AG08396 (cell line): Measurements from ENCODE around the gene SLC12A4.
A peak's percentile ranks its signal among the peaks of the same experiment; 100 is the strongest.
"Not testable (repeated sequence)": the region's sequence is repeated elsewhere in the genome, so short reads cannot be mapped to it uniquely, and the experiment has no call there.

Experiments
- DNase-seq: peaks from one replicate; pipeline ENCODE4 v3.0.0; 2012; ENCODE audit warnings: low spot score, mixed read lengths

Gene SLC12A4

DNA sequence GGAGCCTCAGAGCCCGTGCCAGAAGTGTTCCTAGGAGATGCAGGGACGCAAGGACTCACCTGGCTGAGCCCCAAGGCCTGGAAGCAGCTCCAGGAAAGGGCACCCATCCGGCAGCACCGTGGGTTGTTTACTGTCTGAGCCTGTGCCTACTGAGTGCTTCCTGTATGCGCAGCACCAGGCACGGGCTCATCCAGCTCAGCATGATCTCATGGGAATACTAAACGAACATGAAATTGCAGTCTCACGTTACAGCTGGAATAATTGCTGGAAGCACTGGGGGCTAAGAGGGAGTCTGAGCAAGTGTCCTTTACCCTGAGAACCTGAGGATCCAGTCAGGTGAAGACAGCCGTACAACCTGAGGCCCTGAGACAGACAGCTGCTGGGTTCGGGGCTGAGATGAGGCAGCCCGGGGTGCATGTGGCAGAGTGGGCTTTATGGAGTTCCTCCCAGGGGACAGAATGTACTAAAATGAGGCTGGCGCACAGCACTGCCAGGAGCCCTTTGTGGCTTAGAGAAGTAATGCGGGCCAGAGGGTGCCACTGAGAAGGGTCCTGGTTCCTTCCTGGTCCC, 42.2 kb downstream of the SLC12A4 start:
- no peak for DNase-seq

DNA sequence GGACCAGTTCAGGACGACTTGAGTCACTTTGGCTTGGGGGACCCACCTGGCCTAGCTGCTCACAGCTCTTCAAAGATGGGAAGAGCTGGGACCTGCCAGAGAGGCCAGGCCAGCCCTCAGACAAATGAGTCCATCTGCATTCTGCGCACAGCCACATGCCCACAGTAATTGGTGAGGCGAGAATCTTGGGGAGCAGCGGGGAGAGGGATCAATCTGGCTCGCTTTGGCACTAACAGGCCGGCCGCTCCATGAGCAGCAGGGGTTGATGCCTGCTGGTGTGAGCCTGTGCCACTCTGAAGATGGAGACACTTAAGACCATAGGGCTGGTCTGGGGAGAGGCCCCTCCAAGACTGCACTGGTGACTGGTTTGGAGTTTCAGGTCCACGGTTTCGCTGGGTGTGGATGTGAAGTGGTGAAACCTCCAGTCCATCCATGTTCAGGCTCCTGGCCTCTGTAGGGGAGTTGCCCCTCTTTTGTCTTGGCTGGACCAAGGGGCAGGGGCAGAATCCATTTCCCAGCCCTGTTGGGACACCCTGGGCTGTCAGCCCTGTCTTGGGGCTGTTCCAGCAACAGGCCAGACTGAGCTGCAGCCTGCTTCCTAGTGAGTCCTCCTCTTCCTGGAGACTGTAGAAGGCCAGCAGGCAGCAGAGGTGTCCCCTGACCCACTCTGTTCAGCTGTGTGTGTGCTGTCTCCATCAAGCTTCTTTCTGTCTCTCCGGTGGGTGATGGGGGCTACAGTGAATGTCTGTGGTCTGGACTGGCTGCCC, 44.1 kb downstream of the SLC12A4 start:
- no peak for DNase-seq

DNA sequence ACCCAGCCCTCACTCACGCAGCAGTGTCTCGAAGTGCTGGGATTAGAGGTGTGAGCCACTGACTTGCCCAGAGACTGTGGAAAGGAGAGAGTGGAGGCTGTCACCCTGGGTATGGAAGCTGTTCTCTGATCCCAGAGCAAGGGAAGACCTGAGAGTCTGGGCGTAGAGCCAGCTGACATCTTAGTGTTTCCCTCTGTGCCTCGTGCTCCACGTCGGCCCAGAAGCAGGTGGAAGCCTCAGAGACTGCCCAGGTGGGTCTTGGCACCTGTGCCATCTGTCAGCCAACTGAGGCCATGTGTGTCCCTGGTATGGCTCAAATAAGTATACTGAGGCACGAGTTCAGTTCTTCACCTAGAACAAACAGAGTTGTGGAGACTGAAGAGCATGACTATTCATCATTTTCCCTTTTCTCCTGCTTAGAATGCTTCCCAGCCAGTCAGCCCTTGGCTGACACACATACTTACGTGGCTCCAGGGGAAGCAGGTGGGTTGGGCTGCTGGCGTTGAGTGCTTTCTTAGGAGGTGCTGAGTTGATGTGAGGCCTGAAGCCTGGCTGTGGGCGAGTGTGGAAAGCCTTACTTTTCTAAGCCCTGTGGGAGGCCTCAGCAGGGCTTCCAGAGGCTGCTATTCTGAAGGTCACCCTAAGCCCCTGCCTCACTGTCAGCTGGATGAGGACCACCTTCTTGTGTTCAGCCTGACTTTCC, 44.9 kb downstream of the SLC12A4 start:
- no peak for DNase-seq

DNA sequence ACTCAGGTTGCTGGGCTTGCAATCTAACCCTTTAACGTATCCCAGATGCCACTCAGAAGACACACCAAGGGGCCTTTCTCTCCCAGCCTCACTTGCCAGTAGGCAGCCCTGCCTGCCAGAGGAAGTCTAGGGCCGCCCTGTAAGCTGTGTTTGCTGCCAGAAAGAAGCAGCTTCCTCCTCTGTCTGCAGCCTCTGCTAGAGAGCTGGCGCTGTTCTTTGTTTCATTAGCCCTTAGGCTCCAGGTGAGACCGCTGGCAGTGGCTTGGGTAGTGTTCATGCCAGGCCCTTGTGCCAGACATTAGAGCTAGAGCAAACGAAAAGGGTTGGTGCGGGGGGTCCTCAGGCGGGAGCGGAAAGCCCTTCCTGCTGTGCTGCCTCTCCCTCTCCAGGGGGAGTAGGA, 45.7 kb downstream of the SLC12A4 start:
- no peak for DNase-seq

DNA sequence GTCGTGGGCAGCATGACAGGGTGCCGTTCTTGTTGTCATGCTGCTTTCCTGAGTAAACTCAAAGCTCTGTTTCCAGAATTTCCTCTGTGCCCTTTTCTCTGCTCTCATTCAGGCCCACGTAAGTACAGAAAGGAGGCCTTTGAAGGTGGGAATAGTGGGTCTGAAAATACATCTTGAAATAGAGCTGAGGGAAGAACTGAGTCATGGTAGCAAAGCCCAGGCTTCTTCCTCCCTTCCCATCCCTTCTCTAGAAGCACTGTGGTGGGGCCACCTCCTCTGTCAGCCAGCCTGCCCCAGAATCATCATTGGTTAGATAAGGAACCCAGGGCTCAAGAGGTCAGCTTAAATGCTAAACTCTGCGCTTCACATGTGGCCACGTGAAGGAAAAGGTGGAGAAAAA, 46.2 kb downstream of the SLC12A4 start:
- no peak for DNase-seq

DNA sequence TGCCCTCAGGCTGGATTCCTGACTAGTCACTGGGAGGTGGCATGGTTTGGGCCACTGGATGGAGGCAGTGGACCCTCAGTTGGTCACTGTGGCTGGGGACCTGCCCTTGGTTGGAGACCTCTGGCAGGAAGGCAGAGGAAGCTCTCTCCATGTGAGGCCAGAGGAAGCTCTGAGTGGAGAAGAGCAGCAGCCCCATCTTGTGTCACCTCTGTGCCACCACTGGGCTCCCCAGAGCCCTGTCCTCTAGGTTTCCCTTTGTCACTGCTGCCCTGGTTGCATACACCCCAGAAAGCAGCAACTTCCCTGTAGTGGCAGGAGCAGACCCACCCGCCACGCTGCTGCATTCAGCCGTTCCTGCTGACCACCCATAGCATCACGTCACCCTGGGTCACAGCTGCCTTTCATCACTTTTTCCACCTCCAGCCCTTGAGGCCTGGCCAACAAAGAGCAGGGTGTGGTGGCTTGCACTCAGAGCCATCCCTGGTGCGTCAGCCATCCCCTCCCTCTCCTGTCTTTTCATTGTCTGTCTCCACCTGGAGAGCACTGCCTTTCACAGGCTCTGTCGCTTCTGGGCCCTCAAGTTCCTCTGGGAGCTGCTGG, 48.7 kb downstream of the SLC12A4 start:
- no peak for DNase-seq

DNA sequence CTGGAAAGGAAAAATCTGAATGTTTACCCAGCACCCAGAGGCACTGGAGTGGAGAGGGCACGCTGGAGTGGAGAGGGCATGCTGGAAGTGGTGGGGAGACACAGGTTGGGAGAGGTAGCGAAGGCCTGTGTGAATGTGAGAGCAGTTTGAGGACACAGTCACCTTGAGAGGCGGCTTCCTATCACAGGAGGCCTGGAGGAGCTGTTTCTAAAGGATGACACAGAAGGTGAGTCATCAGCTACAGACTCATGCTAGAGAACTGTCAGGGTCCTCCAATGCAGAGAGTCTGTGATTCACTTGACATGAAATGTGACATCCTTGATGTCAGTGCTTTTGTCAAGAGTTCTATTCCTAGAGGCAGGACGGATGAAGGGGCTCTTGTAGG, 50.6 kb downstream of the SLC12A4 start:
- DNase-seq: peak; percentile 78

DNA sequence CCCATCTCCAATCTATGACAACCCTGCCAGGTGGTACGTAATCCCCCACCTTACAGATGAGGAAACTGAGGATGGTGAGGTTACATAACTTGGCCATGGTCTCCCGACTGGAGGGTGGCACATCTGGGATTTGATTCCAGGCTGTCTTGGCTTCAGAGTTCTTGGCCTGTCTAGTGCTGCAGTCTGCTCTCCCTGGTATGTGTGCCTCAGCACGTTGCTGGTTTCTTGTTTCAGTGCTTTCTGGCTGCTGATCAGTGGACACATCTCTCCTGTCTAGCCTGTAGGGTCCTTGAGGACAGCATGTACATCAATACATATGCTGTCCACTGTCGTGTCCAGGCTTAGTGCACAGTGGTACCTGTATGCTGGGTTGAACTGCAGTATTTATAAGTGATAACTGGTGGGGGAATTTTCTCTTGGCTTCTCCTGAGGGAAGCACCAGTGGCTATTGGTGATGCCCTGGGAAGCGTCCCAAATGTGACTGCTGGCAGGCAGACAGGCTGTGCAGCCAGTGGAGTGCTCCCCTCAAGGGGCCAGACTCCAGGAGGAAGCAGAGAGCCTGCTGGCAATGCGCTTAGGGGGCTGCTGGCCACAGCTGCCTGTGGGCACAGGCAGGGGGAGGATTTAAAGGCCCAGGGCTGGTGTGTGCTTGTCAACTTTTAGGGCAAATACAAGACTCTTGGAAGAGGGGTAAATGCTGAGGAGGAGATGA, 51.1 kb downstream of the SLC12A4 start:
- DNase-seq: no peak

DNA sequence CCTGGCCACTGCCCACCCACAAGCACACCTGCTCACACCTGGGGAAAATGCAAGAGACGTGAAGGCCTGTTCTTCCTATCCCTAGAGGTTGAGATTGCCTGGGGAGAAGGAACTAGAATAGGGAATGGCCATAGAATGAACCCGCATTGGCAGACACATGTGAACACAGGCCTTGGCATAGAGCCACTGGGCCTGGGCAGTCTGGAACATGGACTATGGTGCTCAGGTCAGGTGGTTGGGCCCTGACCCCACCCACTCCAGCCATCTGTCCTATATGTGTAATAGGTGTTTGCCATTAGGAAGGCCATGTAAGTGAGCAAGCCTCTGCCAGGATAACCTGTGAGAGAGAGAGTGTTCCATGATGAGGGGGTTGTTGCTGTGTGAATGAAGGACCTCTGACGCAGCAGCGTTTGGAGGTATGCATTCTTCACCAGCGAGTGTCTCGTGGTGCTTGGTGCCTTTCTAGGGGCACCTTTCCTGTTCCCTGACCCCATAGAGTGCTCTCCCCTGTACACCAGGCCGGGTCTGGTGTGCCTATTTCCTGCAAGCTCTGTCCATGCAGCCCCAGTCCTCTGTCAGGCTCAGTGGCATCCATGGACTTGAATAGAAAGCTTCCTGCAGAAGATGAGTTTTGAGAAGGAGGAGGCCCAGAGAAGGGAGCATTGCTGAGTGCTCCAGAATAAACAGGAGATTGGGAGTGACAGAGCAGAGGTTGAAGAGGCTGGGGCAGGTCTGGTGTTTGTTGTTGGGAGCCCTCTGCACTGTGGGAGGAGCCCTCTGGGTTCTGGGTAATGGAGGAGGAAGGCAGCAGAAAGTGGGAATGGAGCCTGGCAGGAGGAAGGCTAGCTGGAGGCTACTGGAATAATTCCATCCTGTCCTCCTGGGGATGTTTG, 52.4 kb downstream of the SLC12A4 start:
- DNase-seq: no peak

DNA sequence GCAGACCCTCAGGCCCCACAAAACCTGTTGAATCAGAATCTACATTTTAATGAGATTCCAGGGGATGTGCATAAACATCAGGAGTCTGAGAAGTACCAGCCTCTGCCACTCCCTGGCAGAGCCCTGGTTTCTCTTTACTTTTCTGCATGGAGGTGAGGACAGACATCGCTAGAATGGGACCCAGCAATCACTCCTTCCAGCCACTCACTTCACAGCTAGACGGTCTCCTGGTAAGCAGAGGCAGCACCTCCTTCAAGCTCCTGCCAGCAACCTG, 53.0 kb downstream of the SLC12A4 start:
- not testable (repeated sequence) for DNase-seq

DNA sequence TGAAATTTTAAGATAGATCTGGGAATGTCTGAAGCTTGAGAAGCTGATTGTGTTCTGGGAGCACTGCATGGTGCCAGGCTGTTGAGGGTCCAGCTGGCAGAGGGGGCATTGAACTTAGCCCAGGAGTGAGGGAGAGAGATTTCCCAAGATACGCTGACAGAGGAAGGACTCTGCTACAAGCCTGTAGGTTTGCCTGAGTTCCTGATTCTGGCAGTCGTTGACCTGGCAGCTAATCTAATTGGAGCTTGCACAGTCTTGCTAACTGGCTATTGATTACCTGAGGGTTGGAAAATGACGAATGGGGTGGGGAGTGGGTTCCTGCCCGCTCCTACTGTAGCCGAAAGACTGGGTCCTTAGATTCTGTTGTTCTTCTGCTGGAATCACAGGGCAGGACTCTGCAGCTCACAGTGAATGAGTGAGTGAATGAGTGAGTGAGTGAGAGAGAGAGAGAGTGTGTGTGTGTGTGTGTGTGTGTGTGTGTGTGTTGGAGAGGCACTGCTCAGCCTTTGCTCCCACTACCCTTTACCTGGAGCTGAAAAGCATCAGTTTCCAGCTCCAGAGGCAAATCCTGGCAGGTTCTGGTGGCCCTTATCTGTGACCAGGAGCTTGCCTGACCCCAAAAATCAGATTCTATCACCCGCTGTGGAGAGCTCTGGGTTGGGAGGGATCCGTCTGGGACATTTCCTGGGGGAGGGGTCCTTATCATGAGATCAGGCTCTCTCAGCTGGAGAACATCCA, 53.5 kb downstream of the SLC12A4 start:
- DNase-seq: no peak

DNA sequence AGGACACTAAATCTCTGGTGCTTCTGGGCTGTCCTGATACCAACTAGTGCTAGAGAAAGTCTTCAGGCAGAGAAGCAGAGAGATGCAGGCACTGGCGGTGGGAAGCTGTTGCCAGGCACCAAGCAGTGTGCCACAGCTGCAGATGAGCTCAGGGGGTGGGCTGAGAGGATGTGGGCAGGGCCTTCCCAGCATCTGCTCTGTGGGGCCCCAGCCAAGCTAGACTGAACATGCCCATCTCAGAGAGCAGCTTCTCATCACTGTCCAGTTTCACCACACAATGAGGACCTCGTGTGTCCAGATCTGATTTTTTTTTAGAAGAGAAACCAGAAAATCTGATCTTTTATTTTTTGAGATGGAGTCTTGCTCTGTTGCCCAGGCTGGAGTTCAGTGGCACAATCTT, 58.3 kb downstream of the SLC12A4 start:
- no peak for DNase-seq

DNA sequence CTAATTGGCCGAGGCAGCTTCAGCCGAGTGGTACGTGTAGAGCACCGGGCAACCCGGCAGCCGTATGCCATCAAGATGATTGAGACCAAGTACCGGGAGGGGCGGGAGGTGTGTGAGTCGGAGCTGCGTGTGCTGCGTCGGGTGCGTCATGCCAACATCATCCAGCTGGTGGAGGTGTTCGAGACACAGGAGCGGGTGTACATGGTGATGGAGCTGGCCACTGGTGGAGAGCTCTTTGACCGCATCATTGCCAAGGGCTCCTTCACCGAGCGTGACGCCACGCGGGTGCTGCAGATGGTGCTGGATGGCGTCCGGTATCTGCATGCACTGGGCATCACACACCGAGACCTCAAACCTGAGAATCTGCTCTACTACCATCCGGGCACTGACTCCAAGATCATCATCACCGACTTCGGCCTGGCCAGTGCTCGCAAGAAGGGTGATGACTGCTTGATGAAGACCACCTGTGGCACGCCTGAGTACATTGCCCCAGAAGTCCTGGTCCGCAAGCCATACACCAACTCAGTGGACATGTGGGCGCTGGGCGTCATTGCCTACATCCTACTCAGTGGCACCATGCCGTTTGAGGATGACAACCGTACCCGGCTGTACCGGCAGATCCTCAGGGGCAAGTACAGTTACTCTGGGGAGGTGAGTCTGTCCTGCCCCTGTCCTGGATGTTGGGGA, 59.2 kb downstream of the SLC12A4 start:
- no peak for DNase-seq

DNA sequence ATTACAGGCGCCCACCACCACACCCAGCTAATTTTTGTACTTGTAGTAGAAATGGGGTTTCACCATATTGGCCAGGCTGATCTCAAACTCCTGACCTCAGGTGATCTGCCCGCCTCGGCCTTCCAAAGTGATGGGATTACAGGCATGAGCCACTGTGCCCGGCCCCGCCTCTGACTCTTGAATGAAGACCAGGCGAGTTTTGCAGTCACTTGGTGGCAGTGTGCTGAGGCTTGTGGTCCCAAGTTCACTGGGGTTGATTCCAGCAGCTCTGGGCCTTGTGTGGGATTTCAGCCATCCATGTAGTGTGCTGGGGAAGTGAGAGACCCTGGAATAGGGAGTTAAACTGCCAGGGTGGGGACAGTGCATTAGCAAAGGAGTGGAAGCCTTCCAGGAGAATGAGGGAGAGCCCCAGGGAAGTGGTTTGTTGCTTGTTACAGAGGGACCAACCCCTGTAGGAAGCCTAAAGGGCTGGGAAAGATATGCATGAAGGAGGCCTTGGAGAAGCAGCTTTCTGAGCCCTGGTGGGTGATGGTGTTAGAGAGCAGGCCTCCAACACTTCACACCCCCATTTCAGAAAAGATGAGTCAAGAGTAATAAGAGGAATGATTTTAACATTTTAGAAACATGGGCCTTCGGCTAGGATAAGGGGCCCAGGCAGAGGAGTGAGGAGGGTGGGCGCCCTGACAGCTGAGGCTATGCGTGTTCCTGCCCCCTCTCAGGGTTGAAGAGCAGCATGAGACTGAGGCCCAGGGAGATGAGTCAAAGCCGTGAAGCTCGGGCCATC, 60.8 kb downstream of the SLC12A4 start:
- no peak for DNase-seq

DNA sequence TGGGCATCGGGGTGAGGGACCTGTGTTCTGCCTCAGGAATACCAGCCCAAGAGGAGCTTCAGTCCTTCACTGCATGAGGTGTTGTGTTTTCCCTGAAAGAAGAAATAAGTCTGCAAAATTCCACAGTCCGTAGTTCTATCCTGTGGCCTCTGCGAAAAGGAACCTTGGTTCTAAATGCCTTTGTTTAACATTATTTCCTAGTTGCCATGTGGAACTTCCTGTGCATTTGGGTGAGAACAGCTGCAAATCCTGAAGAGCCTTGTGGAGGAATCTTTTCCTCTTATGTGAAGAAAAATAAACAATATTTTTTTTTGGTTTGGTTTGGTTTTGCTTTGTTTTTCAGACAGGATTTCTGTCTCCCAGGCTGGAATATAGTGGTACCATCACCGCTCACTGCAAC, 65.6 kb downstream of the SLC12A4 start:
- no peak for DNase-seq

DNA sequence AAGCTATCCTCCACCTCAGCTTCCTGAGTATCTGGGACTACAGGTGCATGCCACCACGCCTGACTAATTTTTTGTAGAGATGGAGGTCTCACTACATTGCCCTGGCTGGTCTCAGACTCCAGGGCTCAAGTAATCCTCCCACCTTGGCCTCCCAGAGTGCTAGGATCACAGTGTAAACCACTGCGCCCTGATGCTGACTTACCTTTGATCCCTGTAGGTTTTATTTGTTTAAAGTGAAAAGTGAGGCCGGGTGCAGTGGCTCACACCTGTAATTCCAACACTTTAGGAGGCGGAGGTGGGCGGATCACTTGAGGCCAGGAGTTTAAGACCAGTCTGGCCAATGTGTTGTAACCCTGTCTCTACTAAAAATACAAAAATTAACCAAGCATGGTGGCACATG, 66.7 kb downstream of the SLC12A4 start:
- no peak for DNase-seq

DNA sequence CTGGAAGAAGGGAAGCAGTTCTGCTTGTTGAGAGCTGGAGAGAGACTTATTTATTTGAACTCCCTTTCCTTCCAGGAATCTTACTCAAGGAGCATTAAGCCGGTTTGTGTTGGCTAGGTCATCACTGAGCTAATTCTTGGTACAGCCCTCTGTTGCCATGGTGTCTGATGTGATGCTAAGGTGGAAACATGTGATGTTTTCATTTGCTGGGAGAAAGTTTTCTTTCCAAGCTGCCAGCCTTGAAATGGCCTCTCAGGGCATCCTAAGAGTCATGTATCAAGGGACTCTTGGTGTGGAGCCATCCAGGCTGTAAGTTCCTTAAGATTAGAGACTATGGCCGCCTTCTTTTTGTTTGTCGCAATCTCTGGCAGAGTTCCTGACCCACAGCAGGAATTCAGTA, 71.2 kb downstream of the SLC12A4 start:
- peak; percentile 60 for DNase-seq

DNA sequence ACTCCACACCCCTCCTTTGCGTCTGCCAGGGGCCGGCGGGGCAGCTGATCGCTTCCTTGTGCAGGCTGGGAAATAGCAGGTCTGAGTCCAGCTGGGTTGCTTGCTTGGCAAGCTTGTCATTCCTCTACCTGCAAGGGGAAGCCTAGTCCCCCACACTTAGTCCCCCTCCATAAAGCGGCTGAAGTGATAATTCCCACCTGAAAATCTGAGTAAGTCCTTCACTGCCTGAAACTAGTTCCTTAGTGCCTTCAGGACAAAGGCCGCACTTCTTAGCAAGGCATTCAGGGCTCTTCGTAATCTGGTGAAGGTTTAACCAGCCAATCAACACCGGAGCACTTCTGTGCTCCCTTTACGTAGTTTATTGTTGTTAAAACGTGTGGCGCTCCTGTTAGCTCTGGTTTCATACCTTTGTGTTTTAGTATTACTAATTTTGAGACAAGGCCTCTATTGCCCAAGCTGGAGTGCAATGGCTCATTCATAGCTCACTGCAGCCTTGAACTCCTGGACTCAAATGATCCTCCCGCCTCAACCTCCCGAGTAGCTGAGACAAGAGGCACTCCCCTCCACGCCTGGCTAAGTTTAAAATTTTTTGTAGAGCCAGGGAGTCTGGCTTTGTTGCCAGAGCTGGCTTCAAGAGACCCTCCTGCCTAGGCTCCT, 74.6 kb downstream of the SLC12A4 start:
- peak; percentile 38 for DNase-seq
